Germinal center (tissue), 1 donor: Measurements from ENCODE around the gene MYDGF.
A peak's percentile ranks its signal among the peaks of the same experiment; 100 is the strongest.

ENCODE experiments used
- DNase-seq: peaks from one replicate; pipeline ENCODE4 v3.0.0; 2012; ENCODE audit warnings: mixed read lengths, low spot score

MYDGF gene

GRCh38 chr19:4640247-4641000 lies 29.7 kb downstream of the MYDGF start:
- no peak for DNase-seq

GRCh38 chr19:4639531-4640246 lies 30.5 kb downstream of the MYDGF start:
- peak; percentile 21 for DNase-seq

GRCh38 chr19:4638828-4639530 lies 31.2 kb downstream of the MYDGF start, which contains the start of gene TNFAIP8L1:
TNFAIP8L1 (plus strand) TSS chr19:4639516; CDS start chr19:4651870, 12,354 bp downstream.
- peak; percentile 100 for DNase-seq

- DNase-seq: no peak
Measured at GRCh38 chr19:4638317-4638716, 31.8 kb downstream of the MYDGF start.

- DNase-seq: no peak
Measured at GRCh38 chr19:4636761-4637160, 33.4 kb downstream of the MYDGF start.

- peak; percentile 82 for DNase-seq
Measured at GRCh38 chr19:4636151-4636717, 33.9 kb downstream of the MYDGF start.

- no peak for DNase-seq
Measured at GRCh38 chr19:4635754-4636116, 34.4 kb downstream of the MYDGF start.

- peak; percentile 58 for DNase-seq
Measured at GRCh38 chr19:4633140-4633967, 36.8 kb downstream of the MYDGF start.

GRCh38 chr19:4624733-4625362 lies 45.3 kb downstream of the MYDGF start:
- DNase-seq: no peak

GRCh38 chr19:4624301-4624700 lies 45.8 kb downstream of the MYDGF start:
- DNase-seq: no peak

- DNase-seq: no peak
Measured at GRCh38 chr19:4622695-4623421, 47.3 kb downstream of the MYDGF start.

GRCh38 chr19:4620675-4621074 lies 49.5 kb downstream of the MYDGF start:
- no peak for DNase-seq

GRCh38 chr19:4619668-4620294 lies 50.4 kb downstream of the MYDGF start:
- no peak for DNase-seq

- no peak for DNase-seq
Measured at GRCh38 chr19:4618019-4618418, 52.1 kb downstream of the MYDGF start.

GRCh38 chr19:4613254-4613751 lies 56.8 kb downstream of the MYDGF start:
- no peak for DNase-seq

GRCh38 chr19:4609878-4610511 lies 60.1 kb downstream of the MYDGF start:
- DNase-seq: no peak
